Thoracic aorta (tissue), 2 donors: ENCODE results near the gene RAB14. TPM values are rescaled to one million over a fixed set of nuclear protein-coding genes. Genes with fewer than 3 reads are reported as not detected.

Experiments used
- ATAC-seq: fragments of 150-250 bp; one replicate; pipeline ENCODE4 v1.8.0; 2017; ENCODE audit warnings: low read depth; ENCODE audit not compliant: insufficient number of reproducible peaks, low FRiP score
- DNase-seq: peaks from one replicate; pipeline ENCODE4 v3.0.0-alpha.2; 2020; ENCODE audit warnings: low spot score
- H3K27ac ChIP-seq, 2 donors: fragments of 200-600 bp; sonication (generic); 1 replicate in 1 of 2; 2 replicates in 1 of 2; pipeline ENCODE4 v1.5.1; 2016; ENCODE audit warnings: mild to moderate bottlenecking in 2 of 2, moderate library complexity in 2 of 2
- H3K27me3 ChIP-seq: fragments of 200-600 bp; sonication (generic); replicated peaks from 2 replicates; pipeline ENCODE4 v1.6.0; 2016; ENCODE audit warnings: mild to moderate bottlenecking; ENCODE audit not compliant: insufficient read depth
- H3K36me3 ChIP-seq: fragments of 200-600 bp; sonication (generic); one replicate; pipeline ENCODE4 v1.5.1; 2016
- H3K4me1 ChIP-seq, 2 donors: fragments of 200-600 bp; sonication (generic); 1 replicate in 1 of 2; 2 replicates in 1 of 2; pipeline versions ENCODE4 v1.5.1 to v1.6.0; 2016; ENCODE audit warnings: low read depth in 2 of 2, mild to moderate bottlenecking in 1 of 2; ENCODE audit not compliant: control insufficient read depth in 1 of 2
- H3K4me3 ChIP-seq: fragments of 200-600 bp; sonication (generic); 2 replicates; pipeline ENCODE4 v1.5.1; 2016; ENCODE audit warnings: mild to moderate bottlenecking
- H3K9me3 ChIP-seq: fragments of 200-600 bp; sonication (generic); 2 replicates; pipeline ENCODE4 v1.5.1; 2016
- CTCF ChIP-seq: fragments of 200-600 bp; sonication (generic); IDR thresholded peaks from one replicate; pipeline ENCODE4 v1.5.1; 2019; ENCODE audit warnings: antibody characterized with exemption
- total RNA-seq, 2 donors: library from RNA; depleted of rRNA; stranded (reverse); fragments of >200 nt; gene quantifications; one replicate each; pipeline versions ENCODE4 v1.1.0 to v1.2.3, GENCODE V29; 2016

RAB14 gene
- total RNA-seq, 2 donors from 2014 or later: 32.9 to 39.2 TPM

DNA sequence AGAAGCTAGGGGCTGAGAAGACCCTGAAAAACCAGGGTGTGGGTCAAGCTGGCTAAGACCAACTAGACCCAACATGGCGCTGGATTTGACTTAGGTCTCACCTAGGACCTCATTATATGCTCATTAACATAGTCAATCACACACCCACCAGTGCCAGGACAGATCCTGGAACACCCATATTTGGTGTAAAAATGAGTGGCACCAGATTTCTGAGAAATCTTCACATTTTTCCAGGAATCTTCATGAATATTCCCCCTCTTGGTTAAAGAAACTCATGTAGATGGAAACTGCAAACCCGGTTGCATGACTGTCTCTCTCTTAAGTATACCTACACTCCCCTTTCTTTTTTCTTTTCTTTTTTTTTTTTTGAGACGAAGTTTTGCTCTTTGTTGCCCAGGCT lies 17.9 kb upstream of the RAB14 start:
- Histone ChIP-seq H3K9me3 (no peaks in the 10 kb centered on the region), H3K4me3 (no peak overlapping the region), H3K36me3 (no peaks in the 10 kb centered on the region), H3K27ac (no peak overlapping the region), H3K4me1 (peaks cover 0 to 3% of the 10 kb centered on the region in 2 donors), H3K27me3 (no peaks in the 10 kb centered on the region)
- no peak for DNase-seq
- no peak for ATAC-seq
- no peak for TF ChIP-seq CTCF

- H3K36me3 ChIP-seq: no peaks in the 10 kb centered on the region
- H3K4me3 ChIP-seq: no peak overlapping the region
- H3K27ac ChIP-seq: no peak overlapping the region
- ATAC-seq (no peak), DNase-seq (no peak)
- no peaks in the 10 kb centered on the region for H3K9me3 ChIP-seq
- no peak for TF ChIP-seq CTCF
- H3K4me1 ChIP-seq: peaks cover 0 to 3% of the 10 kb centered on the region in 2 donors
- H3K27me3 ChIP-seq: no peaks in the 10 kb centered on the region
Measured at GRCh38 chr9:121218357-121219027, 16.8 kb upstream of the RAB14 start.

GRCh38 chr9:121217609-121218292 lies 16.1 kb upstream of the RAB14 start:
- DNase-seq: no peak
- H3K27ac ChIP-seq: no peak overlapping the region
- H3K9me3 ChIP-seq: no peaks in the 10 kb centered on the region
- no peaks in the 10 kb centered on the region for H3K36me3 ChIP-seq
- no peak for TF ChIP-seq CTCF
- ATAC-seq: no peak
- no peak overlapping the region for H3K4me3 ChIP-seq
- H3K27me3 ChIP-seq: no peaks in the 10 kb centered on the region
- H3K4me1 ChIP-seq: peaks cover 0 to 7% of the 10 kb centered on the region in 2 donors

- no peak overlapping the region for H3K4me3 ChIP-seq
- DNase-seq (no peak), ATAC-seq (no peak)
- H3K27me3 ChIP-seq: no peaks in the 10 kb centered on the region
- TF ChIP-seq CTCF: no peak
- no peaks in the 10 kb centered on the region for H3K36me3 ChIP-seq
- peaks cover 0 to 4% of the 10 kb centered on the region in 2 donors for H3K4me1 ChIP-seq
- no peak overlapping the region for H3K27ac ChIP-seq
- H3K9me3 ChIP-seq: no peaks in the 10 kb centered on the region
Measured at GRCh38 chr9:121216271-121216805, 14.7 kb upstream of the RAB14 start.

- no peak for TF ChIP-seq CTCF
- Histone ChIP-seq H3K4me3 (no peak overlapping the region), H3K9me3 (no peaks in the 10 kb centered on the region), H3K27me3 (no peaks in the 10 kb centered on the region), H3K36me3 (no peaks in the 10 kb centered on the region), H3K27ac (no peak overlapping the region), H3K4me1 (peaks cover 0 to 4% of the 10 kb centered on the region in 2 donors)
- no peak for DNase-seq
- ATAC-seq: no peak
Measured at GRCh38 chr9:121214005-121214404, 12.3 kb upstream of the RAB14 start.
